HG03095 (cell line): ENCODE measurements around the gene TMEM225.
"Not testable (repeated sequence)": the region's sequence is repeated elsewhere in the genome, so short reads cannot be mapped to it uniquely, and the experiment has no call there.

ENCODE experiments used
- ATAC-seq: cut with Tn5 transposase; IDR thresholded peaks from one replicate; pipeline ENCODE4 v1.9.1; 2021; ENCODE audit warnings: moderate library complexity; ENCODE audit not compliant: unreplicated experiment

Gene TMEM225

GRCh38 chr11:123885570-123885969 lies at the start of gene TMEM225:
TMEM225 (minus strand) TSS chr11:123885670; CDS start chr11:123885425, 245 bp downstream.
- ATAC-seq: no peak

- no peak for ATAC-seq
These were observed 38.6 kb upstream of the TMEM225 start for GRCh38 chr11:123924027-123924426.

- no peak for ATAC-seq
These were observed 35.5 kb upstream of the TMEM225 start for GRCh38 chr11:123920943-123921342.

GRCh38 chr11:123905826-123906225 lies 20.4 kb upstream of the TMEM225 start:
- no peak for ATAC-seq

- no peak for ATAC-seq
These were observed 19.5 kb upstream of the TMEM225 start for GRCh38 chr11:123904932-123905331.

- ATAC-seq: peak; percentile 97
These were observed 18.5 kb upstream of the TMEM225 start for GRCh38 chr11:123903932-123904331.

- ATAC-seq: no peak
These were observed 16.4 kb upstream of the TMEM225 start, which contains the start of gene OR8D4 for GRCh38 chr11:123901867-123902266. OR8D4 (plus strand) TSS chr11:123902167; CDS start chr11:123906432, 4,265 bp downstream.

- no peak for ATAC-seq
These were observed 14.3 kb upstream of the TMEM225 start for GRCh38 chr11:123899792-123900191.

GRCh38 chr11:123892031-123892430 lies 6.6 kb upstream of the TMEM225 start:
- ATAC-seq: no peak

- no peak for ATAC-seq
These were observed 4.6 kb downstream of the TMEM225 start for GRCh38 chr11:123880912-123881311.

- ATAC-seq: not testable (repeated sequence)
These were observed 17.7 kb downstream of the TMEM225 start for GRCh38 chr11:123867795-123868194.

- not testable (repeated sequence) for ATAC-seq
These were observed 20.2 kb downstream of the TMEM225 start for GRCh38 chr11:123865293-123865692.

- no peak for ATAC-seq
These were observed 25.7 kb downstream of the TMEM225 start for GRCh38 chr11:123859731-123860130.

GRCh38 chr11:123856444-123856843 lies 29.0 kb downstream of the TMEM225 start:
- no peak for ATAC-seq

GRCh38 chr11:123853038-123853437 lies 32.4 kb downstream of the TMEM225 start:
- ATAC-seq: no peak

GRCh38 chr11:123852321-123852720 lies 33.1 kb downstream of the TMEM225 start:
- ATAC-seq: no peak

- ATAC-seq: no peak
These were observed 34.4 kb downstream of the TMEM225 start for GRCh38 chr11:123851110-123851509.

- ATAC-seq: no peak
These were observed 44.3 kb downstream of the TMEM225 start for GRCh38 chr11:123841174-123841573.

GRCh38 chr11:123839131-123839530 lies 46.3 kb downstream of the TMEM225 start:
- no peak for ATAC-seq

GRCh38 chr11:123838659-123839058 lies 46.8 kb downstream of the TMEM225 start:
- no peak for ATAC-seq

GRCh38 chr11:123838199-123838598 lies 47.3 kb downstream of the TMEM225 start:
- ATAC-seq: no peak

- ATAC-seq: no peak
These were observed 52.4 kb downstream of the TMEM225 start for GRCh38 chr11:123833095-123833494.
